Posterior cingulate gyrus (tissue), 11 donors: ENCODE measurements around the gene CERS2.

Experiments used
- DNase-seq, 10 donors: peaks; one replicate each; pipeline versions ENCODE4 v3.0.0 to v3.0.0-alpha.2; 2020 to 2021; ENCODE audit warnings: mixed read lengths in 3 of 10
- intact Hi-C: fragments of 100-400 bp; cut with DNase I; formaldehyde crosslinking; loops from one replicate; pipeline ENCODE4 v1.15.1; 2023

CERS2 gene

GRCh38 chr1:150999926-151000325 is 25.3 kb upstream of the CERS2 start:
- intact Hi-C loops: loop anchor here (5.0 kb wide), 1 partner anchor 73 kb away; the partner anchor contains the start of gene SETDB1
- DNase-seq: no peak

- intact Hi-C loops: loop anchor here (5.0 kb wide), 1 partner anchor 72 kb away; the partner anchor contains the start of gene SETDB1
- DNase-seq: peak in 1 of 10 donors; percentile 30
These were observed 24.5 kb upstream of the CERS2 start for GRCh38 chr1:150999051-150999674.

GRCh38 chr1:150997949-150998348 is 23.3 kb upstream of the CERS2 start:
- DNase-seq: no peak
- intact Hi-C loops: loop anchor here (5.0 kb wide), 1 partner anchor 71 kb away; the partner anchor contains the start of gene SETDB1

DNA sequence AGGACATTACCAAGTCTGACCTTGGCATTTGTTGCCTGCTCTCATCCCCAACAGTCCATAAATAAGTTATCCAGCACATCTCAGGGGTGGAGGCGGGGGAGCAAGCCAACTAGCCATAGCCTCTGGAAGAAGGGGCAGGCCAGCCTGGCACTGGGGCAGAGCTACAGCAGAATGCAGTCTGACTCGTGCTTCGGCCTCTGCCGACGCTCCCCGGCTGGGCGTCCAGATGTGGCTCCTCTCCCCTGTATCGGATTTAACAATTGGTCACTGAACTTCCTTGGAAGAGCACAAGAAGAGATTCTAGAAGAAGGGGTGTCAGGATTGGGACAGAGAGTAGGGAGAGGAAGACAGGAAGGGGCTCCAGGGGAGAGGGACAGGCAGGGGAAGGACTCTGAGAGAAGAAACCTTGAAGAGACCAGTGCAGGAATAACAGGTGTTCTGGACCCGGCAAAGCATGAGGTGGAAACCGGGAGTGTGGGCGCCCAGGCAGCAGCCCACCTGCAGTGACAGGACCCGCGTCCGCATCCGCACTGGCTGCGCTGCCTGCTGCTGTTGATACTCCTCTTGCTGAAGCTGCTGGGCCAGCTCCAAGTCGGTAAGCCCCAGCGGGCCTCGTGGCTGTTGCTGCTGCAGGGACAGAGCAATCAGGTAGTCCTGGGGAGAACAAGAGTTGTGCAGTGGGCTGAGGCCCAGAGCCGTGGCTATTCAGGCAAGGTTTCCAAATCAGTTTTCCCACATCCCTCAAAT is 22.7 kb upstream of the CERS2 start:
- peak in 1 of 10 donors; percentile 82 for DNase-seq
- intact Hi-C loops: loop anchor here (5.0 kb wide), 1 partner anchor 70 kb away; the partner anchor contains the start of gene SETDB1

GRCh38 chr1:150995896-150996295 is 21.3 kb upstream of the CERS2 start:
- DNase-seq: peak in 5 of 10 donors; percentile 37 to 89 (median 46)
- intact Hi-C loops: loop anchor here (5.0 kb wide), 1 partner anchor 69 kb away; the partner anchor contains the start of gene SETDB1

GRCh38 chr1:150995460-150995859 is 20.8 kb upstream of the CERS2 start:
- intact Hi-C loops: loop anchor here (5.0 kb wide), 1 partner anchor 68 kb away; the partner anchor contains the start of gene SETDB1
- no peak for DNase-seq

DNA sequence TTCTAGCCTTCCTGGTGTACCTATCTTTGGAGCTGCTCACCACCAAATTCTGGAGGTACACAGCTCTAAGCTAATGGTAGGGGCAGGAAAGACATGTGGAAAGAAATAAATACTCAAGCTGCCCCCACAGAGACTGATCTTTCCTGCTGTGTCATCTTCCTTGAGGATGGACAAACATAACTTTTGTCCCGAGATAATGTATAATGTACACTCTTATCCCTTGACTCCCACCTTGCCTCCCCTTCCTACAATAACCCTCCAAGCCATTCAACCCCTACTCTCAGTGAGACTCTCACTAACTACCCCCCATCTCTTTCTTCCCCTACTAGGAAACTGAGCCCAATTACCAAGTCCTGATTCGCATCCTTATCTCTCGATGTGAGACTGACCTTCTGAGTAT is 19.6 kb upstream of the CERS2 start:
- intact Hi-C loops: no loop called here
- DNase-seq: no peak

DNA sequence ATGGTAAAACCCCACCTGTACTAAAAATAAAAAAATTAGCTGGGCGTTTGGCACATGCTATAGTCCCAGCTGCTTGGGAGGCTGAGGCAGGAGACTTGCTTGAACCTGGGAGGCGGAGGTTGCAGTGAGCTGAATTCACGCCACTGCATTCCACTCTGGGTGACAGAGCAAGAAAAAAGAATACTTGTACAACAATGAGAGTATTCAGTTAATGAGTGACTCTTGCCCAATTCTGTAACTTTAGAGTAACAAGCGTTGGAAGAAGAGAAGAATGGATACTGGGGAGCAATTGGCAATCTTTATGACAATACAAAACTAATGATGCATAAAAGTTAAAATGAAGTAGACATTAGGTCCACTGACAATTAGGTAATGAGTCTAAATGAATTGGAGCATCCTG is 18.0 kb upstream of the CERS2 start:
- no peak for DNase-seq
- intact Hi-C loops: no loop called here

GRCh38 chr1:150987924-150988323 is 13.3 kb upstream of the CERS2 start:
- no peak for DNase-seq
- intact Hi-C loops: no loop called here

DNA sequence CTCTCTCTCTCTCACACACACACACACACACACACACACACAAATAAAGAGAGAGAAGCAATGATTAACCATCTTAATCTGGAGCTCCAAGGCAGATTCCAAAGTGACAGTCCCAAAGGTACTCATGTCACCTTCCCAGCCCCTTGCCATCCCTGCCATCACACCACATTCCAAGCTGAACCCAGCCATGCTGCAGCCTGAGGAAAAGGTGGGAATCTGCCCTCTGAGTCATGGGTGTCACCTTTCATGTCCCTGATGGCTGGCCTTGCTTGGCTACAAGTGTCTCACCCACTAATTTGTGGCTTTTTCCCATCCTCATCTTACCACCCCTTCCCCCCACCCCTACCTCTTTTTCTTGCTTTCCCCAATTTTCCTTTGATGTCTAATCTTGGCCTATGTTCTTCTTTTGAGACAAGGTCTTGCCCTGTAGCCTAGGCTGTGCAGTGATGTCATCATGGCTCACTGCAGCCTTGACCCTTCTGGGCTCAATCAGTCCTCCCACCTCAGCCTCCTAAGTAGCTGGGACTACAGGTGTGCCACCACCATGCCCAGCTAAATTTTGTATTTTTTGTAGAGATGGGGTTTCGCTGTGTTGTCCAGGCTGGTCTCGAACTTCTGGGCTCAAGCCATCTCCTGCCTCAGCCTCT is 10.7 kb upstream of the CERS2 start:
- intact Hi-C loops: no loop called here
- DNase-seq: no peak

GRCh38 chr1:150981805-150982712 is 7.4 kb upstream of the CERS2 start, which contains the start of gene ANXA9:
Gene ANXA9 (plus strand): TSS chr1:150982292. CDS start chr1:150983106, 814 bp downstream.
- intact Hi-C loops: loop anchor here (5.0 kb wide), 1 partner anchor 105 kb away; the partner anchor contains the start of gene ARNT
- DNase-seq: no peak

DNA sequence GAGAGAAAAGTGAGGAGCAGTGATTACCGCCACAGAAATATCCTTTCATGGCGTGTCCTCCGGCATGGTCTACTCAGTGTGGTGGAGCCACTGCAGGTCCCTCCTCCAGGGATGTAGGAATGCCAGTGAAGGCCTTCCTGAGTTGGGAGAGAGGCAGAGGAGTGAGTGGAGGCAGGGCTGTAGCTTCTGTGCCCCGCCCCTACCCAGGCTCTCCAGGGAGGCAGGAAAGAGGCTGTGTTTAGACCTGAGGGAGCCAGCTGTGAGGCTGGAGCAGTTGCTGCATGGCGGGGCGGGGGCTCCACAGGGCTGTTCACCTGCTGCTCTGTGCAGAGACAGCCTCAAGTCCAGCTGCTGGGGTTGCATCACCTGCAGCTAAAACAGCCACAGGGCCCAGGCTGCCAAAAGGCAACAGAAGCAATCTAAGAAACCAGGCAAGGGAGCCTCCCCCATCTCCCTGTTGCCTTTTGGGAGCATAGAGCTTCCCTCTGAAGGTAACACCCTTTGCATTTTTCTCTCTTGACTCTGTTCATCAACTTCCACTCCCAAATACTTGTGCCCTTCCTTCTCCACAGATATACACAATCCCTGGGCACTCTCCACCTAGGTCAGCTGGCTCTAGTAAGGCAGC is 6.7 kb upstream of the CERS2 start:
- intact Hi-C loops: loop anchor here (5.0 kb wide), 1 partner anchor 104 kb away; the partner anchor contains the start of gene ARNT
- DNase-seq: no peak

GRCh38 chr1:150979092-150980056 is 4.7 kb upstream of the CERS2 start:
- intact Hi-C loops: loop anchor here (5.0 kb wide), 2 partner anchors 52 to 102 kb away; partner anchors contain the start of genes ARNT and SETDB1
- DNase-seq: peak; percentile 58 to 95 (median 86)

GRCh38 chr1:150976879-150977694 is 2.5 kb upstream of the CERS2 start:
- intact Hi-C loops: loop anchor here (5.0 kb wide), 1 partner anchor 50 kb away; the partner anchor contains the start of gene SETDB1
- DNase-seq: peak; percentile 54 to 97 (median 78)

DNA sequence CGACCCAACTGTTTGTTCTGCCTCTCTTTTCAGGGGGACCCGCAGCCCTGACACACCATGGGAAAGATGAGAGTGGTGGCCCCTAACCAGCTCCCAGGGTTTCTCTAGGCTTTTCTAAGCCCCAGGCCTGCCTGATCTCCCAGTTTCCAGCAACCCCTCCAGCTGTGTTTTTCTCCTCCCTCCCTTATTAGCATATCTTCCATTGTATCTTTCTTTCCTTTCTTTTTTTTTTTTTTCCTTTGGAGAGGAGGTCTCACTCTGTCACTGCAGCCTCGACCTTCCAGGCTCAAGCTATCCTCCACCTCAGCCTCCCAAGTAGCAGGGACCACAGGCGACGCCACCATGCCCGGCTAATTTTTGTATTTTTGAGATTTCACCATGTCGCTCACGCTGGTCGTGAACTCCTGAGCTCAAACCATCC is 1.8 kb upstream of the CERS2 start:
- intact Hi-C loops: loop anchor here (5.0 kb wide), 1 partner anchor 49 kb away; the partner anchor contains the start of gene SETDB1
- DNase-seq: peak in 1 of 10 donors; percentile 54

- intact Hi-C loops: no loop called here
These were observed 627 bp downstream of the CERS2 start for GRCh38 chr1:150973836-150974579.

More at GRCh38 chr1:150973836-150974579, 627 bp downstream of the CERS2 start:
- peak in 5 of 10 donors; percentile 28 to 87 (median 59) for DNase-seq
